ENCODE results near the gene HYAL4.
"Not testable (repeated sequence)": the region's sequence is repeated elsewhere in the genome, so short reads cannot be mapped to it uniquely, and the experiment has no call there.

HYAL4 gene

DNA sequence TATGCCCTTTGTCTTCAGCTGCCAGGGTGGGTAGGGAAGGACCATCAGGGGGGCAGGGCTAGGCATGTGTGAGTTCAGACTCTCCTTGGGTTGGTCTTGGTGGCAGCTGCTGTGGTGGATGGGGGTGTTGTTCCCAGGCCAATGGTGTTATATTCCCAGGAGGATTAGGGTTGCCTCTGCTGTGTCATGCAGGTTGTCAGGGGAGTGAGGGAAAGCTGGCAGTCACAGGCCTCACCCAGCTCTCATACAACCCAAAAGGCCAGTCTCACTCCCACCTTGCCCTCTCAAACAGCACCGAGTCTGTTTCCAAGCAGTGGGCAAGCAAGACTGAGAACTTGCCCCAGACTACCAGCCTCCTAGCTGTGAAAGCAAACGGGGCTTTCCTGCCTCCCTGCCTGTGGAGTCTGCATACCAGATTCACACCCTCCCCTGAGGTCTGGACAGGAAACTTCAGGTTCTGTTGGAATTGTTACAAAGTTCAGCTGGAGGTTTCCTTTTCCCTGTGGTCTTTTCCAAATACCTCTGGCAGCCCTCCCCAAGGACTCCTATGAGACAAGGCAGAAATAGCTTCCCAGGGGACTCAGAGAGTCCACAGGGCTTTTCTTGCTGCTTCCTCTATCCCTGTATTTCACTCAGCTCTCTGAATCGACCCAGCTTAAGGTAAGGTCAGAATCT, 1.4 kb downstream of the HYAL4 start:
- no peak for DNase-seq (ENCODE audit: low read depth in 1 of 2, low spot score in 1 of 2)

DNA sequence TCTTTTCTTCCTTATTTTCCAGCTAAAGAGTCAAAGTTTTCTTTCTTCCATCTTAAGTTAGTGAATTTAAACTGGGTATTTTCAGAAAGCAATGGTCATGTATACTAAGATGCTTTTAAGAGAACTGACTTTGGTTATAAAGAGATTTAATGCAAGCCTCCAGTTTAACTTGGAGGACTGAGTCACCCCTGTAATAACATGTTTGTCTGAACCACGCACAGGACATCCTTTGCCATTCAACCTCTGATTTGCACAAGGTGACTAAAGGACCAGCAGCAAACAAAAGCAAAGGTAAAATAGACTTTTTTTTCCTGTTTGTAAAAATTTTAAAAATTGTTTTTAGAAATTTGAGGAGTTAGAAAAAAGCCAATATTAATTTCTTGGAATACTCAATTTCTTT, 2.9 kb downstream of the HYAL4 start:
- no peak for DNase-seq (ENCODE audit: low read depth in 1 of 2, low spot score in 1 of 2)

DNA sequence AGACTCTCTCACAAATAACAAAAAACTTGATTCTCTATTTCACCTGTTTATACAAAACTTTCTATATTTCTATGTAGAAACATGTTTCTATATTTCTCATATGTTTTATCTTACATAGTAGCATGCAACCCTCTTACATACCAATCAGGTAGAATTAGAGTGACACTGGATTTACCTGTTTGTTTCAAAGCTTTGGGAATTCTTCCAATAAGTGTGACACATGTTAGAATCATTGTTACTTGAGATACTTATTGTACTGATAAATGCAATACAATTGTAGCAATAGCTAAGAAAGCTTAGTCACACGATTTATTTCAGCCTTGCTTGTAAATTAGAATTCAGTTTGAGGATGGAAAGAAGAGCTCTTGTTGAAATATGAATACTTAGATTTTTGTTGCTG, 4.9 kb downstream of the HYAL4 start:
- no peak for DNase-seq (ENCODE audit: low read depth in 1 of 2, low spot score in 1 of 2)

DNA sequence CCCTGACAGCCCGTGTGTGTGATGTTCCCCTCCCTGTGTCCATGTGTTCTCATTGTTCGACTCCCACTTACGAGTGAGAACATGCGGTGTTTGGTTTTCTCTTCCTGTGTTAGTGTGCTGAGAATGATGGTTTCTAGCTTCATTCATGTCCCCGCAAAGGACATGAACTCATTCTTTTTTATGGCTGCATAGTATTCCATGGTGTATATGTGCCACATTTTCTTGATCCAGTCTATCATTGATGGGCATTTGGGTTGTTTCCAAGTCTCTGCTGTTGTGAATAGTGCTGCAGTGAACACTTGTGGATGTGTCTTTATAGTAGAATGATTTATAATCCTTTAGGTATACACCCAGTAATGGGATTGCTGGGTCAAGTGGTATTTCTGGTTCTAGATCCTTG, 6.4 kb downstream of the HYAL4 start:
- DNase-seq (ENCODE audit: low read depth in 1 of 2, low spot score in 1 of 2): not testable (repeated sequence)

DNA sequence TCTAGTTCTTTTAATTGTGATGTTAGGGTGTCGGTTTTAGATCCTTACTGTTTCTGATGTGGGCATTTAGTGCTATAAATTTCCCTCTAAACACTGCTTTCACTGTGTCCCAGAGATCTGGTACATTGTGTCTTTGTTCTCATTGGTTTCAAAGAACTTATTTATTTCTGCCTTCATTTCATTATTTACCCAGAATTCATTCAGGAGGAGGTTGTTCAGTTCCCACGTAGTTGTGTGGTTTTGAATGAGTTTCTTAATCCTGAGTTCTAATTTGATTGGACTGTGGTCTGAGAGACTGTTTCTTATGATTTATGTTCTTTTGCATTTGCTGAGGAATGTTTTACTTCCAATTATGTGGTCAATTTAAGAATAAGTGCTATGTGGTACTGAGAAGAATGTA, 9.3 kb downstream of the HYAL4 start:
- DNase-seq (ENCODE audit: low read depth in 1 of 2, low spot score in 1 of 2): not testable (repeated sequence)

DNA sequence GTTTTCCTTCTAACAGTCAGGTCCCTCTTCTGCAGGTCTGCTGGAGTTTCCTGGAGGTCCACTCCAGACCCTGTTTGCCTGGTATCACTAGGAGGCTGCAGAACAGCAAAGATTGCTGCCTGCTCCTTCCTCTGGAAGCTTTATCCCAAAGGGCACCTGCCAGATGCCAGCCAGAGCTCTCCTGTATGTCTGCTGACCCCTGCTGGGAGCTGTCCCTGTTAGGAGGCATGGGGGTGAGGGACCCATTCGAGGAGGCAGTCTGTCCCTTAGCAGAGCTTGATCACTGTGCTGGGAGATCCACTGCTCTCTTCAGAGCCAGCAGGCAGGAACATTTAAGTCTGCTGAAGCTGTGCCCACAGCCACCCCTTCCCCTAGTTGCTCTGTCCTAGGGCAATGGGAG, 11.5 kb downstream of the HYAL4 start:
- DNase-seq (ENCODE audit: low read depth in 1 of 2, low spot score in 1 of 2): not testable (repeated sequence)

DNA sequence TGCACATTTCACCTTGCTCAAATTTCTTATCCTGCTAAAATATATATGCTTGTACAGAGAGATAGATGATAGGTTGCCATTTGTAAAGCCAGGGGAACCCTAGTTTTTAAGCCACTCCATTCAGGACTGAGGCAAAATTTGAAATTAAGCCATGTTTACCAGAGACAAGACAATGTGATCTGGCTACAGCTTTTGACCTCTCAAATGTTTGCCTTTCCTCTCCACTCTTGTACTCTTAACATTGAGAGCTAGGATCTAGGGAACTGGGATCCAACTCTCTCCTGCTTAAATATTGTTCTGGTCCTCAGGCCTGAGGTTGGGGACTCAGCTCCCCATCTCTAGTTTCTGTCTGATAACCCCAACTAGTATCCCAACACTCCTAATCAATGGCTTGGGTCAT, 15.9 kb downstream of the HYAL4 start:
- DNase-seq (ENCODE audit: low read depth in 1 of 2, low spot score in 1 of 2): no peak

DNA sequence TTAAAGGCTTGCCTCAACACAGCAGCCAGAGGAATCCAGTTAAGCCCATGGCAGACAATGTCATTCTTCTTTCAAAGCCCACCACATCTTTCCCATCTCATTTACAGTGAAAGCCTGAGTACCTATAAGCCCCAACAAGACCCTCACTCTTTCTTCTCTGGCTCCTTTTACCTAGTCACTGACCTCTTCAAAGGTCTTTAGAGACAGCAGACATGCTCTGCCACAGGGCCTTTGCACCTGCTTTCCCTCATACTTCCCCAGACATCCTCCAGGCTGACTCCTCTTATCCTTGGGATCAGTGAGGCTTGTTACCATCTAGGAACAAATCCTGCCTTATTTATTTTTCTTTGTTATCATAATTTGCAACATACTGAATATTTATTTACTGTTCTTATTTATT, 17.8 kb downstream of the HYAL4 start:
- DNase-seq (ENCODE audit: low read depth in 1 of 2, low spot score in 1 of 2): no peak

DNA sequence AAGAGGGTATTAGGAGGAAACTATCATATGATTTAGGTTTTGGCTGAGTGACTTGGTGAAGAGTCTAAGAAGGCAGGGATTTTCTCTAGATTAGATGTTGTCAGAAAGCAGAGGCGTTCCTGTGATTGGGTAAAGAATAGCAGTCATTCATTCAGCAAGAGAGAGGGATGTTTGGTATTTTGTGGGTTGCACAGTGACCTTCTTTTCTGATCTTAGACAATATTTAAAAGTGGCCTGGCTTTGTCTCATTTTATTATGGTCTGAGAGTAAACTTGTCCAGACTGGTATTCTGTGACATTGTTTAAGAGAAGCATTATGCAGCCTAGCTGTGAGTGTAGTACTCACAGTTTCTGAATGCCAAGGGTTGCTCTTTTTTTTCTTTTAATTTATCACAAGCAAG, 18.5 kb downstream of the HYAL4 start:
- DNase-seq (ENCODE audit: low read depth in 1 of 2, low spot score in 1 of 2): no peak

DNA sequence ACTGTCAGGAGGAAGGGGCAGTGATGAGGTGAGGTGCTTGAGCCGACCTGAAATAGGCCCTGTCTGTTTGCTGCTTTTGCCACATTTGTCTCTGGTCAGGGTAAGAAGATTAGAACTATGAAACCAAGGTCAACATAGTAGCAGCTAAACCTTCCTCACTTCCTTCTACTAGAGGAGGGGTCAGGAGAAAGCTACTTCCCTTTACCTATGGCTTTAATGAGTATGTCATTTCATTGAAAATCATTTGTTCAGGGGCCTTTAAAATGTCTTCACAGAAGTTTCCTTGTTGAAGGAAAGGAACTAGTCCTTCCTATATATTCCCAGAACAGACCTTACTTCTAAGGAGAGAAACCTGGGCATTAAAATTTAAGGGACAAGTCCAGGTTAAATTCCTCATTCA, 19.0 kb downstream of the HYAL4 start:
- DNase-seq (ENCODE audit: low read depth in 1 of 2, low spot score in 1 of 2): no peak

DNA sequence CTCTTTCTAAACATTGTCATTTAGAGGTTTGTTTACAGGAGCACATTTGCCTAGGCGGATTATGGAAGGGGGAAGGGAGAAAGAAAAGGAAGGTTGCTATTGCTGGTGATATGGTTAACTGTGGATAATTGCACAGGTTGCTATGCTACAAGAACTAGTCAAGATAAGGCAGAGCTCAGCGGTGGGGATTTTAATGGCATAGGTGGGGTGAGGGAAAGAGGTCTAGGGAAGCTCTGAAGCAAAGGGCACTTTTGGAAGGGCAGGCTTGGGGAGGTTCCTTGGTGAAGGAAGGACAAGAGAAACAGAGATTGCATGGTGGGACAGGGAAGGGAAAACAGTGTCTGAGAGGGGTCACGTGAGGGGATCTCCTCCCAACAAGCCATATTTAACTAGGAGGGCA, 19.5 kb downstream of the HYAL4 start:
- no peak for DNase-seq (ENCODE audit: low read depth in 1 of 2, low spot score in 1 of 2)

DNA sequence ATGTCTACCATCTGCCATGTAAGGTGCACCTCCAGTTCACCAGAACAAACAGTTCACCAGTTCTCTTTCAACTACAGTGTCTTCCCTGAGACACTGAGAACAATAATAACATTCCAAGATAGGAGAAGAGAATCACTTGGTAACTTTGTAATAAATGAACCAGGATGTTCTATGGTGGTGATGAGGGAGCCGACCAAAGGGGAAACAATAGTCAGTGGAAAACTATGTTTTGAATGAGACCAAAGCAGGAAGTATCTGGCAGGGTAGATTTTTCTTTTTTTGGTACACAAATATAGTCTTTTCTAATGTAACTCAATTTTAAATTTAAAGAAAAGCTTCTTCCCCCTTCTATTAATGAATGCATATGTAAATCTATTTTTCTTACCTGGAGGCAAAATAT, 20.0 kb downstream of the HYAL4 start:
- DNase-seq (ENCODE audit: low read depth in 1 of 2, low spot score in 1 of 2): no peak

DNA sequence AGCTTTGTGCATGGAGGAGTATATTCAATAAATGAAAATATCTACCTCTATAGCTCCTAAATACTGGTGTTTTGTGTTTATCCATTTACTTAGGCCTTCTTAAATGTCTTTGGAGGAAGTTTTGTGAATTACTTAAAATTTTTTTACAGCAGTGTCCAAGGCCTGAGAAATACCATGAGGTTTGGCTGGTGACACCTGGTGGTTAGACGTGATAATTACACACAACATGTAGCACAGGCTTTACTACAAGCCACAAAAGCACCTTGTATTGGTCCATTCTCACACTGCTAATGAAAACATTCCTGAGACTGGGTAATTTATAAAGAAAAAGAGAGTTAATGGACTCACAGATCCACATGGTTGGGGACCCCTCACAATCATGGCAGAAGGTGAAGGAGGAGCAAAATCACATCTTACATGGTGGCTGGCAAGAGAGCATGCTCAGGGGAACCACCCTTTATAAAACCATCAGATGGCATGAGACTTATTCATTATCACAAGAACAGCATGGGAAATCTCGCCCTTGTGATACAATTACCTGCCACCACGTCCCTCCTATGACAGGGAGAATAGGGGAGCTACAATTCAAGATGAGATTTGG, 20.6 kb downstream of the HYAL4 start:
- DNase-seq (ENCODE audit: low read depth in 1 of 2, low spot score in 1 of 2): no peak

DNA sequence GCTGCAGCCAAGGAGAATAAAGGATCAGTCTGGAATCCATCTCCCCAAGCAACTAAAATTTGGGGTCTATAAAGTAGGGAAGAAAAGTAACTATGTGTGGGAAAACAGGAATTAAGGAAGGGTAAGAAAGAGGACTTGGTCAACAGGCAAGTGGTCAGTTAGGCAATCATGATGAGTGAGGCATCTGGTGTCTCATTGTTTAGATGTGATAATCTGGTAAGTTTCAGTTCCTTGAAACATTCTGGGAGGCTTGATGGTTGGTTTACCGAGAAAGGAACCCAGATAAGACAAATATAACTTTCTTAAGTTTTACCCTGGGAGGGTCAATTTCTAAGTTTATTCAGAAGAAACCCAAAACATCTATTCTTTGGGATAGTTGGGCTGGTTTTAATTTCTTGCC, 22.3 kb downstream of the HYAL4 start:
- DNase-seq (ENCODE audit: low read depth in 1 of 2, low spot score in 1 of 2): no peak

DNA sequence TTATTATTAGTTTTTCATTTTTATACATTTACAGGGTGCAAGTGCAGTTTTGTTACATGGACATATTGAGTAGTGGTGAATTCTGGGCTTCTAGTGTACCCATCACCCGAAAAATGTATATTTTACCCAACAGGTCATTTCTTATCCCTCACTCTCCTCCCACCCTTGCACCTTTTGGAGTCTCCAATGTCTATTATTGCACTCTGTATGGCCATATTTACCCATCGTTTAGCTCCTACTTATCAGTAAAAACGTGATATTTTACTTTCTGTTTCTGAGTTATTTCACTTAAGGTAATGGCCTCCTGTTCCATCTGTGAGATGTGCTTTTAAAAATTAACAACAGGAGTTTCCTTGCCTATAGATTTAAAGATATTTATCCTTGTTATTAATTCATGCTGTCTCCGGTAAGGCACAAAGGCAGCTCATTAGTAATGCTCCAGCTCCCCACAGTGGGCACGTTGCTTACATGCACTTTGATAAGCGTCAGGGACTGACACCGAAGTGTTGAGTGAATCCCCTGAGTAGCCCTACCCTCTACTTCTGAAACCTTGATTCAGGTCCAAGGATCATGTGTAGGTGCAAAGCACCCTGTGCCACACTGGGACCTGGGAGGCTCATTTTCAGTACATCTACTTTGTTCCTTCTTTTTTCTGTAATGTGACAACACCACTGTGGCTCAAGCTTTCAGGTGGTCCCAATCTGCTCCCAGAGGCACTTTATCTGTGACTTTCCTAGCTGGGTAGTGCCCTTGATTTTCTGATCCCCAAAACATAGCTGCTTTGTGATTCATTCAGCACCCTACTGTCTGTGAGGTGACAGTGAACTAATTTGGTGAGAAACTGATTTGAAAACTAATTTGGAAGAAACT, 27.3 kb downstream of the HYAL4 start:
- no peak for DNase-seq (ENCODE audit: low read depth in 1 of 2, low spot score in 1 of 2)

DNA sequence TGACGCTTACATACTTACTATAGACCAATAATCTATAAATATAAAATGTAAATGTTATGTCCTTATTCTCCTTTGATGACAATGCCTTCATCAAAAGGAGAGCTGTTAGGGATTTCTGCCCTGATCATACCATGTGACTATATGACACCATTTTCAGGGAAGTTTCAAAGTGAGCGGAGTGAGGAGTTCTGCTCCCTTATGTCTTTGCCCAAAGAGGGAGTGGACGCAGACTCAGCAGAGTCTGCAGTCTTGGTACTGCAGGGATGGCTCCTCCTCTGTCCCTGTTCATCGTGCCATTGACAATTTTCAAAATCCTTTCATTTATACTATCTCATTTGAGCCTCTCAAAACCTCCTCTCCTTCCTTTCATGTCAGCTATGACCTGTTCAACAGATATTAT, 27.9 kb downstream of the HYAL4 start:
- no peak for DNase-seq (ENCODE audit: low read depth in 1 of 2, low spot score in 1 of 2)

DNA sequence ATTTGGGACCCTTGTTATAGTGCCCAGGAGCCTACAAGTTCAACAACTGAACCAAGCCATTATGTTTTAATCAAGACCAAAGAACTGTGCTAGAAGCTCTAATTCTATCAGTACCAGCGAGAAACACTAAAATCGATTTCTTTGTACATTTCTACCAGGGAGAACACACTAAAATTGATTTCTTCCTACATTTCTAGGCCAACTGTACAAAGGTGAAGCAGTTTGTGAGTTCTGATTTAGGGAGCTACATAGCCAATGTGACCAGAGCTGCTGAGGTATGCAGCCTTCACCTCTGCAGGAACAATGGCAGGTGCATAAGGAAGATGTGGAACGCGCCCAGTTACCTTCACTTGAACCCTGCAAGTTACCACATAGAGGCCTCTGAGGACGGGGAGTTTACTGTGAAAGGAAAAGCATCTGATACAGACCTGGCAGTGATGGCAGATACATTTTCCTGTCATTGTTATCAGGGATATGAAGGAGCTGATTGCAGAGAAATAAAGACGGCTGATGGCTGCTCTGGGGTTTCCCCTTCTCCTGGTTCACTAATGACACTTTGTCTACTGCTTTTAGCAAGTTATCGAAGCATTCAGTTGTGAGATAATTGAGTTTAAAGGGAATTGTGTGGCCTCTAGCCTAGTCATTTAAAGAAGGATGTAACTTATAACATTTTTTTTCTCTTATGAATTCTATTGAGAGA, 31.7 kb downstream of the HYAL4 start:
- no peak for DNase-seq (ENCODE audit: low read depth in 1 of 2, low spot score in 1 of 2)

DNA sequence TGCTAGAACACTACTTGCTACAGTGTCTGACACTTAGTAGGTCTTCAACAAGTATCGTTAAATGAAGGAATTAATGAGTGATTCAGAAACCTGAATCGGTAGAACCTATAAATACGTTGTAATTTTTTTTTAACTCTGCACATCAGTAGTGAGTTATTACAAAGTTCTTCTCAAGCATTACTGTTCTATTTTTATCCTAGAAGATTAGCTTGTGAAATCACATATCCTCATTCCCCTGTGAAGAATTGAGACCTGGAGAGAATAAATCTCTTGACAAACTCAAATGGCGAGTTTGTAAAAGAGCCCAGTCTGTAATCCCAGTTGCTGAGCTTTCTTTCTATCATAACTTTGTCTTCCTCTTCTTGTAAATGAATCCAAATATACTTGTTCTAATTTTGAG, 34.7 kb downstream of the HYAL4 start:
- DNase-seq (ENCODE audit: low read depth in 1 of 2, low spot score in 1 of 2): no peak

DNA sequence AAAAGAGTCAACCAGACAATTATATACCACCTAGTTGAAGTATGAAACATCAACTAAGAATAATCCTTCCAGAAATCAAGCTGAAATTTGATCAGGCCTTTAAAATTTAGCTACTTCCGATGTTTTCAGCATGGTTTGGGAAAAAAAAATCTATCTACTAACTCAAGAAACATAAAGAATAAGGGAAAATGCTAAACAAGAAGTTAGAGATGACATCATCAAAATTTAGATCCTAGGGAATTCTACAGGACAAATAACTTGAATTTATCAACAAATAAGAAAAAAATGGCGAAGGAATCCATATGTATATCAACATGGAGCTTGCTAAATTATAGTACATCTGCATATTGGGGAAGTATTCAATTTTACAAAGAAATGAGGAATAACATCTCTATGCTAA, 36.3 kb downstream of the HYAL4 start:
- no peak for DNase-seq (ENCODE audit: low read depth in 1 of 2, low spot score in 1 of 2)

DNA sequence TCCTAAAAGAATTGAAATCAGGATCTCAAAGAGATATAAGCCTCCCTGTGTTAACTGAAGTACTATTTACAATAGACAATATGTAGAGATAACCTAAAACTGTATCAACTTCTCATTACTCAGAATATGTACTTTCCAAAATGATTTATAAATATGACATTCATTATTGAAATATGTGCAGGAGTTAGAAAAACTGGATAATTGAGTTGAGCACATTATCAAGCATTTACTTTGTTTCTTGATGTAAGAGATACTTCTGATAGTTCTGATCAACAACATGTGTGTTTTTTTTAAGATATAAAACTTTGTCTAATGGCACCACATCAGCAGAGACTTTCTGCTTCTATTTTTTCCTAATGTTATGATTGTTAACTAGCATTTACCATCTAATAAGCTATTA, 38.2 kb downstream of the HYAL4 start:
- no peak for DNase-seq (ENCODE audit: low read depth in 1 of 2, low spot score in 1 of 2)

DNA sequence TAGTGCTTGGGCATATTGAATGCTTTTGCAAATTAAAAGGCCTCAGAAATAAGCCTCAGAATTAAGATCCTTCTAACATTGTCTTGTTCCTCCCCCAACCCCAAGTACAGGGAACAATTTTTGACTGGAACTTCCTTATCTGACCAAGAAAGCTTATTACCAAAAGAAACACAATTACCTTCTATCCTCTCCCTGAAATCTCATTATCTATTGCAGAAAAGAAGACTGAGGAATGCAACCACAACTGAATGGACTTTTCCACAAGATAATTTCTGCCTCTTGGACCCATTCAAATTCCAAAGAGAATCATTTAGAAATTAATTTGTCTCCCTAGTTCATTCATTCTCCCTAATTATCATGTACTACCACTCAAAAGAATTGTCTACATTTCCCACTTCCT, 43.2 kb downstream of the HYAL4 start:
- no peak for DNase-seq (ENCODE audit: low read depth in 1 of 2, low spot score in 1 of 2)

DNA sequence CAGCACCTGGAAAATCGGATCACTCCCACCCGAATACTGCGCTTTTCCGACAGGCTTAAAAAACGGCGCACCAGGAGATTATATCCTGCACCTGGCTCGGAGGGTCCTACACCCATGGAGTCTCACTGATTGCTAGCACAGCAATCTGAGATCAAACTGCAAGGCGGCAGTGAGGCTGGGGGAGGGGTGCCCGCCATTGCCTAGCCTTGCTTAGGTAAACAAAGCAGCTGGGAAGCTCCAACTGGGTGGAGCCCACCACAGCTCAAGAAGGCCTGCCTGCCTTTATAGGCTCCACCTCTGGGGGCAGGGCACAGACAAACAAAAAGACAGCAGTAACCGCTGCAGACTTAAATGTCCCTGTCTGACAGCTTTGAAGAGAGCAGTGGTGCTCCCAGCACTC, 49.8 kb downstream of the HYAL4 start:
- not testable (repeated sequence) for DNase-seq (ENCODE audit: low read depth in 1 of 2, low spot score in 1 of 2)
